GM18870 (cell line): Measurements from ENCODE around the gene RABGAP1L.
A peak's percentile ranks its signal among the peaks of the same experiment; 100 is the strongest.
"Not testable (repeated sequence)": the region's sequence is repeated elsewhere in the genome, so short reads cannot be mapped to it uniquely, and the experiment has no call there.

Experiments
- ATAC-seq: cut with Tn5 transposase; IDR thresholded peaks from one replicate; pipeline ENCODE4 v1.9.1; 2021; ENCODE audit warnings: moderate library complexity; ENCODE audit not compliant: unreplicated experiment

RABGAP1L gene

GRCh38 chr1:175005085-175005783, 845.9 kb downstream of the RABGAP1L start:
- no peak for ATAC-seq

- no peak for ATAC-seq
Measured at GRCh38 chr1:175009532-175009931, 850.2 kb downstream of the RABGAP1L start.

DNA sequence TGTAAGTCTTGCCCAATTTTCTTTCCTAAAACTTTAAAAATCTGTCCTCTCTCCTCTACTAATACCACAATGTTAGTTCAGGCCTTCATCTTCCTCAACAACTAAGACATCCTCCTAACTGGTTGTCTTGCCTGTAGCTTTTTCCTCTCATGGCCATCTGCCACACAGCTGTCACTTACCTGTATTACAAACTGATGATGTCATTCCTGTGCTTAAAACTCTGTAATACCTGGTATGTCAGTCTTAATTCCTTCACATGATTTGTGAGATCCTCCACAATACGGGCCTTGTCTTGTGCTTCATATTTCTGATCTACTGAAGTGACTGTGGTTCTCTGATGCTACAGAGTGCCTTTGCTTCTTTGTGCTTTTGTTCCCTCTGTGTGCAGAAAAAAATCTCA, 854.1 kb downstream of the RABGAP1L start:
- ATAC-seq, result no peak

DNA sequence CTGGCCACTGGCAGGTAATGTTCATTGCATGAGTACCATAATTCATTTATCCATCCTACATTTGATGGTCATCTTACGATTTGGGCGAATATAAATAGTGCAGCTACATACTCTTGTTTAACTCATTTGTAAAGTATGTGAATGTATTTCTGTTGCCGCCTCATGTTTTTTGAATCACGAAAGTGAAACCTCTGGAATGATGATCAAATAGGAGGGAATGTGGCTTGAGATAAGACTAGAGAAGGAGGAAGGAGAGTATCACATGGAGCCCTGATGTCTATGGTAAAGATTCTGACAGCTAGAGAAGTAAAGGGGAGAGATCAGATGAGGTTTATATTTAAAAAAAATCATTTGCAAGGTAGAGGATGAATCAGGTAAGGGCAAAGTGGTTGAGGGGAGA, 855.9 kb downstream of the RABGAP1L start:
- ATAC-seq, result no peak

DNA sequence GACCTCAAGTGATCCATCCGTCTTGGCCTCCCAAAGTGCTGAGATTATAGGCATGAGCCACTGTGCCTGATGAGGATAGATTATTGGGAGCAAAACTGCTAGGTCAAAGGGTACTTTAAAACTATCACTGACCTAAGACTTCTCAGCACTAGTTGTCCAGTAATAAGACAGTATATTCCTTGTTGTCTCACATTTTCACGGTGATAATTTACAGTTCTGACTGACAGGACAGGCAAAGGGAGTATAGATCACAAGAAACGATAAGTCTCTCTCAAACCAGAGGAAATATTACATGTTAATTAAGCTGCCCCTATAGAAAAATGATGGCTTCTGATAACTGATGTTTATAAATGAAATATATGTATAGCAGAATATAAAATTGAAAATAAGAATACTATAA, 860.2 kb downstream of the RABGAP1L start:
- ATAC-seq, result no peak

GRCh38 chr1:175023043-175023921, 864.0 kb downstream of the RABGAP1L start, which contains the start of gene MRPS14:
Gene MRPS14 (minus strand): TSS chr1:175023425. CDS start chr1:175023408, 17 bp downstream.
- ATAC-seq, result peak; percentile 89

GRCh38 chr1:175023922-175024242, 864.6 kb downstream of the RABGAP1L start:
- not testable (repeated sequence) for ATAC-seq

DNA sequence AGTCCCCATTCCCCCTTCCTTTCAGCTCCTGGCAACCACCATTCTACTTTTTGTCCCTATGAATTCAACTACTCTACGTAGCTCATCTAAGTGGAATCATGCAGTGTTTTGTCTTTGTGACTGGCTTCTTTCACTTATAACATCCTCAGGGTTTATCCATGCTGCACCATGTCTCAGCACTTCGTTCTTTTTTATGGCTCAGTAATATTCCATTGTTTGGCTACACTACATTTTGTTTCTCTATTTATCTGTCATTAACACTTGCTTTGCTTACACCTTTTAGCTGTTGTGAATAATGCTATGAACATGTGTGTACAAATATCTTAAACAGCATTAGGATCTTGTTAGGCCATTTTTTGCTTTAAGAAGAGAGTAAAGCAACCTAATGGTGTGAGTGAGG, 865.5 kb downstream of the RABGAP1L start:
- no peak for ATAC-seq

- no peak for ATAC-seq
Measured at GRCh38 chr1:175033953-175034352, 874.6 kb downstream of the RABGAP1L start.

- no peak for ATAC-seq
Measured at GRCh38 chr1:175034775-175035174, 875.5 kb downstream of the RABGAP1L start.

DNA sequence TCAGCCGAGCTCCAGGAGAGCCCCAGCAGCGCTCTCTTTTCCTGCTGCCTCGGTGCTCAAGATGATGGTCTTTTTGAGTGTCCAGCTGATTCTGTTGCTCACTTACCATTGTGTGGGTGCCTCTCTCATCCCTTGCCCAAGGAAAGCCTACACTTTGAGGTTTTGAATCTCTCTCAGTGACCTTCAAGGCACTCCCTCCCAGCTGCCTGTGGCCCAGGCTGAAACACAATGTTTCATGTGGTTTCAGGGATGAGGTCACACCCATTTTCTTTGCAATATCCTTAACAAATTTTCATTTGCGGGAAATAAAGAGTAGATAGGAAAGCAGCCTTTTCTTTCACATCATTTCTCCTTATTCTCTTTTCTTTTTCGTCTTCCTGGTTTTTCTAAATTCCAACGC, 876.5 kb downstream of the RABGAP1L start:
- no peak for ATAC-seq

DNA sequence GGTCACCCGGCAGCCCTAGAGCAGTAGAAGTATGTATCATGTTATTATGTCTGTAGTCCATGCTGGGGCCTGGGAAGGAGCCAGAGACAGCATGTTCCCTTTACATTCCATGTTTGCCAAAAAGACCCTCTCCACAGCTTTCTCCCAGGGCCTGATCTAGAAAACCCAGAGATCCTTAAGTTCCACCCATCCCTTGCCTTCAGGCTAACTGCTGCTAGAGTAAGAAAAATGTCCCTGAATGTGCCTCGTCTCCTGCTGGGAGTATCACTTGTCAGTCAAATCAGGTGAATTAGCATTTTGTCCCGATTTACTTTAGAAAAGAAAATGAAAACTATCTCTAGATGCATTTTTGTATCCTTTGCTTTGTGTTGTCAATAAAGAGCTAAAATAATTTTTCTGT, 877.2 kb downstream of the RABGAP1L start:
- no peak for ATAC-seq

DNA sequence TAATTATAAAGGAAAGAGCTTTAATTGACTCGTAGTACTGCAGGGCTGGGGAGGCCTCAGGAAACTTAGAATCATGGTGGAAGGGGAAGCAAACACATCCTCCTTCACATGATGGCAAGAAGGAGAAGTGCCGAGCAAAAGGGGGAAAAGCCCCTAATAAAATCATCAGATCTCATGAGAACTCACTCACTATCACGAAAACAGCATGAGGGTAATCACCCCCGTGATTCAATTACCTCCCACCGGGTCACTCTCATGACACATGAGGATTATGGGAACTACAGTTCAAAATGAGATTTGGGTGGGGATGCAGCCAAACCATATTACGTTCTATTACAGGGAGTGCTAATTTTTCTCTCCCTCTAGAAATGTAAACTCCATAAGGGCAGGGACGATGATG, 878.1 kb downstream of the RABGAP1L start:
- ATAC-seq, result no peak

GRCh38 chr1:175040324-175040879, 881.1 kb downstream of the RABGAP1L start:
- no peak for ATAC-seq

GRCh38 chr1:175042650-175043049, 883.3 kb downstream of the RABGAP1L start:
- no peak for ATAC-seq

DNA sequence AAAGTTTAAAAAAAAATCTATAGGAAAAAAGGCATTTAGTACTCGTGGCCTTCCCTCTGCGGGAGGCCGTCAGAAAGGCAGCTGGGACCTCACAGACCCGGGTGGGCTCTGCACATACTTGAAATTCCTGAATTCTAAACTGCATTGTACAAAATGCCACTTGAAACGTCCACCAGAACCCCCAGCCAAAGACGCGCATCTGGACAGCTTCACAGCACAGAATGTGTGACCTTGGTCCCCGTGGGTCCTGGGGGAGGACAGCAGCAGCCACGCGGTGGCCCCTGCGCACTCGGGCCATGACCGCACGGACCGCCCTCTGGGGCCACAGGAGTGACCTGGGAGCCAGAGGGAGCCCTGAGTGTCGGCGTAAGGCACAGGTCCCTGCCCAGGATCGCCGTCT, 884.5 kb downstream of the RABGAP1L start:
- ATAC-seq, result no peak

- not testable (repeated sequence) for ATAC-seq
Measured at GRCh38 chr1:175044591-175044990, 885.3 kb downstream of the RABGAP1L start.
